Right lobe of liver (tissue), 4 donors: Measurements from ENCODE around the gene SLC66A3.

Experiments used
- CTCF ChIP-seq, 4 donors: fragments of 200-600 bp in 3 of 4; fragments of 450-650 bp in 1 of 4; IDR thresholded peaks; one replicate each; pipeline versions ENCODE4 v1.5.1 to v1.8.0; 2016 to 2022; ENCODE audit warnings: antibody characterized with exemption in 4 of 4, mild to moderate bottlenecking in 2 of 4
- POLR2A ChIP-seq: fragments of 450-650 bp; IDR thresholded peaks from one replicate; pipeline ENCODE4 v1.6.1; 2017; ENCODE audit warnings: antibody characterized with exemption, mild to moderate bottlenecking
- donor health status: DM: no; HTN: no; CAD: no.
- donor health status: DM: no; HTN: no; CAD: no.
- donor health status: DM: no; HTN: yes; CAD: no.

- TF ChIP-seq CTCF (IDR thresholded peaks at IDR 0.05) (no peak), POLR2A (no peak)
Measured at GRCh38 chr2:11161747-11162146, 6.5 kb downstream of the SLC66A3 start.
